SKM-1 treated with dmso at 0.1 percent for 144 hours (cell line): ENCODE measurements around the gene MYO7B.
"Not testable (repeated sequence)": the region's sequence is repeated elsewhere in the genome, so short reads cannot be mapped to it uniquely, and the experiment has no call there.

Experiments used
- DNase-seq: peaks from one replicate; lab custom pipeline; 2025; ENCODE audit not compliant: unreplicated experiment; lab: John Stamatoyannopoulos, UW

Gene MYO7B

DNA sequence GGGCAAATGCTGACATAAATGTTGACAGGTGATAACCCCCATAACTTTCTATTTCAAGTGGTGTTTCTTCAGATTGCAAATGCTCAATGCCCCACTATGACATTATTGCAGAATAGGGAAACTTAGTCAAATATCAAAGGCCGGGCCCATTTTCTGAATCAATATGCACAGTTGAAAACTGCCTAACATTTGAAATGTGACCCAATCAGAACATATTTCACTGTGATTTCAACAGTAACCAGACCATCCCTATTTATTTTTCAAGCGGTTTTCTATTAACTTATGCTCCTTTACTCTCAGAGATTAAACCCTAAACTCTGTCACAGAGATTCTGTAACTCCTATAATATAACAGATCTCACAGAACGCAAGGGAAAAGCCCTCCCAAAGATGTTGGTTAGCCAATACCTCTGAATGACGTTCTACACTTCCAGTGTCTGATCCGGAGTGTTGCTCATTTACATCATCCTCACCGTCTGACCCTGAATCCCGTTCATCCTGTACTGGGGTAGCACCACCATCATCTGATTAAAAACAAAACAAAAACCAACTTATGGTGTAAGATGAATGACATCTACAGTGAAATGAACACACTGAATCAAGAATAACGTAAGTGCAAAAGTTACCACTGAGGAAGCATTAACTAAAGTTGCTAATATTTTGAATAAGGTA, 12.1 kb upstream of the MYO7B start:
- DNase-seq, result no peak

DNA sequence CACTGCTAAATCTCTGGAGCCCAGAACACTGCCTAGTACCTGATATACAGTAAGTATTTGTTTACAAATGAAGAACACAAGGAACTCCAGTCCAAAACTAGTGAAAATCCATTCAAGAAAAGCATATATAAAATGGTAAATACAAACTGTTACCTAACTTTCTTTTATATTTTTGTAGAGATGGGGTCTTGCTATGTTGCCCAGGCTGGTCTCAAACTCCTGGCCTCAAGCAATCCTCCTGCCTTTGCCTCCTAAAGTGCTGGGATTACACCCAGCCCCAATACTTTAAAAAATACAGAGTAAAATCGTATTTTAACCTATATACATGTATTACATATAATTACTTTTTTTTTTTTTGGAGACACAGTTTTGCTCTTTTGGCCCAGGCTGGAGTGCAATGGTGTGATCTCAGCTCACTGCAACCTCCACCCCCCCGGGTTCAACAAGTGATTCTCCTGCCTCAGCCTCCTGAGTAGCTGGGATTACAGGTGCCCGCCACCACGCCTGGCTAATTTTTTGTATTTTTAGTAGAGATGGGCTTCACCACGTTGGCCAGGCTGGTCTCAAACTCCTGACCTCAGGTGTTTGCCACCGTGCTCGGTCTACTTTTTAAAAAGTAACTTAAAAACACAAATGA, 11.2 kb upstream of the MYO7B start:
- DNase-seq, result not testable (repeated sequence)

DNA sequence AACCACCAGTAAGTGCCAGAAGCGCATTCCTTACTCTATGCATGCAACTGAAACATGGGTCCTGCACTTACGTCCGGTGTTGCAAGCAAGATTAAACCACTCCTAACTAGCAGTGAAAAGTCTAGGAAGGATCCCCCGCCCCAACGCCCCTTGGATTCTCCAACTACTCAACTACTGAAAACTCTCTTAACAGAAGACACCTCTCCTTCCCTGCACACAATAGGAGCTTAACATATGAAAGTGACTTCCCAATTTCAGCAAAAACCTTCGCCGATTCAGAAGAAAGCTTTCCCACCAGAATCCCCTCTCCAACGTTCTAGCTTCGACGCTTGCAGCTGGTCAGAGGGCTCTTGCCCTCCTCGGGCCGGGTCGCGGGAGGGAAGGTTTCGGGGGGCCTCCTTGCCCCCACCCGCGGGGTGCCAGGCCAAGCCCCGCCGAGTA, 9.8 kb upstream of the MYO7B start:
- DNase-seq, result peak; percentile 40

DNA sequence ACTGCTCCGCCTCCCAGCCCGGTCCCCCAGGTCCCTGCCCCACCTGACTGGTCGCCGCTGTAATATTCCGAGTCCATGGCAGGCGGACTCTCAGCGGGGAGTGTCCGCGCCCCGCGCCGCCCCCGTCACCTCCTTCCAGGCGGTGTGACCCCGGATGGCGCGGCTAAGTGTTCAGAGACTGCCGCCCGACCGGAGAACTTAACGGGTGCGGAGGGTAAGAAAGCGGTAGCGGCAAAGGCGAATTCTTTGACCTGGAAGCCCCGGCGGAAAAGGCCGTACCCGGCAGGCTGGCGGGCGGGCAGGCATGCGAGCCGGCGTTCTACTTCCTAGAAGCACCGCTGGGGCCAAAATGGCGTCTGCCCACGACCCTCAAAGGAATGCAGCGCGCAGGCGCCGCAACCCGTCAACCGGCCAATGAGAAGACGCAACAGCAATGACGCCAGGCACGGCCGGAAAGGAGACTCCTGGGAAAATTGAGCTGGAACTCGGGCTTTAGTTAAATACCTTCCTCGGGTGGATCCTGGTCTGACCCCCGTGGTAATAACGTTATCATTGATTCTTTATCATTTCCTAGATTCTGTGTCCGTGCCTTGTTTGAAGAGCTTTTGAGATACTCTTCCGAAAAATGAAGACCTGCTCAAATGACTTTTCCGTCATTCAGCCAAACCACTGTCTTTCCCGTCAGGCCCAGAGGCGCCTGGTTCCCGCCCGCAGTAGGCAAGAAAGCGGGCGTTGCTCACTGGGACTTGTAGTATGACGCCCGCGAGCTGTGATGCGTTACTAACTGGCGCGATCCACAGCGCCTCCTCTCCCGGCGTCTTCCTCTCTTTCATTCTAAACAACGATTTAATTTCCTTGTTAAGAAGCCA, 9.1 kb upstream of the MYO7B start, which contains the start of gene IWS1:
TSS of gene IWS1 (minus strand) at position 358 of the 869 bp plus-strand sequence. CDS start at position 77, 281 bp downstream.
- peak; percentile 96 for DNase-seq

DNA sequence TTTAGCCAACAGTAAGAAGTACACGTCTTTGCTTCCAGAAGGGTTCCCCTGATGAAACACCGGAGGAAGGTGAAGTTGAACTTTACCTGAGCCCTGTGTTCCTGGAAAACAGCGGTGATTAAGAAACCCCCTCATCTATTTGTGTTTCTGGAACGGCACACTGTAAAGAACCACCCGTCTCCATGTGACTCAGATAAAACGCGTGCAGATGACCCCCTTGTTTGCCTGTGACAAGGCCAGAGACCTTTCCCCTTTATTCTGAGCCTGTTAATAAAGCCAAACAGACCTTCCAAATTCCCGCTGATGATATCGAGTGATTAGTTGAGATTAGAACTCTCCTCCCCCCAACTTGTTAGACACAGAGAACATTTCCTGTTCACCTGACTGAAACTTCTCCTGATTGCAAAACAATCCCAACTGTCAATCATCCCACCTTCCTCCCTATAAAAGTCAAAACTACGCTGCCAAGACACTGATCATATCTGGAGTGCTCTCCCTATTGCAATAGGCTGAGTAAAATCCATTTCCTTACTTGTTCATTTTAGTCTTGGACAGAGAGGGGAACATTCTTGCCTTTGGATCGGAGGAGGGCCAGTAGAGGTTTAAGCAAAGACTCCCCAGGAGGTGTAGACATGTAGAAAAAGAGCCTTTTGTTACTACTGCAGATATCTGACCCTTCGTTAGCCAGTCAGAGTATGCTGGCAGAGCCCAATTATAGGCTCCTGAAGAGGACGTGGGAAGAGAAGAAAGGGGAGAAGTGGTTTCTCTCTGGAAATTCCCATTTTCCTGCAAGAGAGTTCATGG, 8.3 kb upstream of the MYO7B start:
- peak; percentile 28 for DNase-seq

DNA sequence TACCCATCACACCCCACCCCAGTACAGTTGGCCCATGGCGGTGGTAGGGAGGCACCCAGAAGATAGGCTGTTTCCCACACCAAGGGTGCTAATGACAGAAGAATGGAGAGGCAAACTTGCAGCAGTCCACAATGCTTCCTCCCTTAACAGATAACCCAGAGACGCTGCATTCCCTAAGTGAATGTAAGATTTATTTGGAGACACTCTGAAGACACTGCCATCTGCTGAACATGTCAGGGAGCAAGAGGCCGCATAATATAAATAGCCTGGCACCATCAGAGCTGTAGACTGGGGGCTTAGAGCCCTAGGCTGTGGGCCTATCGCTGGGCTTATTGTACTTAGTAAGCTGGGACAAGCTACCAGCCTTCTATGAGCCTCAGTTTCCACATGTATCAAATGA, 7.0 kb upstream of the MYO7B start:
- no peak for DNase-seq

DNA sequence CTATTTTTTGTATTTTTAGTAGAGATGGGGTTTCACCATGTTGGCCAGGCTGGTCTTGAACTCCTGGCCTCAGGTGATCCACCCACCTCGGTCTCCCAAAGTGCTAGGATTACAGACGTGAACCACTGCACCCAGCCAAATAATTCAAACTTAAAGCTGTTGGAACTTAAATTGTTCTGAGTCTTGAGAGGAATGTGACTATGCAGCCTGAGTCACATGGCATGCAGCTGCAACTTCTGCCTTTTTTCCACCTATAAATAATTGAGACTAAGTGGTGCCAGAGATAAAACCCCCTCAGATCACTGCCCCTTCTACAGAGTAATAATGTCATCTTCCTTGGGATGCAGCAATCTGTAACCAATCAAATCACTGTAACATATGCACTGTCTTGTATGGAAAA, 6.1 kb upstream of the MYO7B start:
- DNase-seq, result not testable (repeated sequence)

DNA sequence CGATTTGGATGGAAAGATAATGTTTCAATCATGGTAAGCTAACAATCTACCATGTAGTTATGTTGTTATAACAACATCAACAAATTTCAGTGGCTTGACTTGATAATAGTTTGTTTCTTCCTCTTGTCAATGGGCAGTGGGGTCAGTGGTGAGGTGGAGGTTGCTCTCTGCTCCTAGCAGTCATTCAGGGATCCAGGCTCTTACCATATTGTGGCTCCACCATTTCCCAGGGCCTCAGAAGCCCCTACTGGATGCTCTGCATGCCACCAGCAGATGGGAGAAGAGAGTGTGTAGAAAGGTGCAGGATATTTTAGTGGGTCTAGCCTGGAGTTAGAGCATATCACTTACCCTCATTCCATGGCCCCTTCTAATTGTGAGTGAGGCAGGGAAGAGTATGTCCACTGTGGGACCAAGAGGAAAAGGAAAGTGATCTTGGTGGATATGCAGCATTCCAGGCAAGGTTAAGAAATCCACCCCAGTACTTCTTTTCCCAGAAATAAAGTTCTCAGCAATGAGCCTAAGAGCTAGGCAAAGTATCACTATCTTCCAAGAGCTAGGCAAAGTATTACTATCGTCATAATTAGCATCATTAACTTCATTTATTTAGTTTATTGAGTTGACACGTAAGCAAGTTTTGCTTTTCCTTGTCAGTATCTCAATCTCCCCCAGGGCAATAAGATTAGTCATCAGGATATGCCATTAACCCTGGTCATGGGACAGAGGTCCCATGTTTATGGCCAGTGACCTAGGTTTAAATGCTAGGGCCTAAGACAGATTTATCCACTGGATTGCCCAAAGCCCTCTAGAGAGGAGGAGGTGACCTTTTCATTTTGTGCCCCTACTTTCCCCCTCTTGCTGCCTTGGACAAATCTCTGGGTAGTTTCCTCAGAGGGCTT, 5.0 kb upstream of the MYO7B start:
- no peak for DNase-seq

DNA sequence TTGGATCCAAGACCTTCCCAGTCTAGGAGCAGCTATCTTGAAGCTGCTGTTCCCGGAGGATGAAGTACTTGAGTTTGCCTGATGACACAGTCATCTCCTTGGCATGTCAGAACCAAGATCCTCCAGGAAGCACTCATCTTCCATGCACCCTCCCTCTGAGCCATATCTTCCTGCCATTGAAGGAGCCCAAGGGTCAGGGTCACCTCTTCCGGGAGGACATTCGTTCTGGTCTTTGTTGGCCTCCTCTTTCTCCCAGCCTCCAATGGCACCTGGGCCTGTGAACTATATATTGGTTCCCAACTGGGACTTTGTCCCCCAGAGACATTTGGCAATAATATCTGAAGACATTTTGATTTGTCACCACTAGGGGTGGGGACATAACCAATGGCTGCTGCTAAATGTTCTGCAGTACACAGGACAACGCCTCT, 4.2 kb upstream of the MYO7B start:
- no peak for DNase-seq

DNA sequence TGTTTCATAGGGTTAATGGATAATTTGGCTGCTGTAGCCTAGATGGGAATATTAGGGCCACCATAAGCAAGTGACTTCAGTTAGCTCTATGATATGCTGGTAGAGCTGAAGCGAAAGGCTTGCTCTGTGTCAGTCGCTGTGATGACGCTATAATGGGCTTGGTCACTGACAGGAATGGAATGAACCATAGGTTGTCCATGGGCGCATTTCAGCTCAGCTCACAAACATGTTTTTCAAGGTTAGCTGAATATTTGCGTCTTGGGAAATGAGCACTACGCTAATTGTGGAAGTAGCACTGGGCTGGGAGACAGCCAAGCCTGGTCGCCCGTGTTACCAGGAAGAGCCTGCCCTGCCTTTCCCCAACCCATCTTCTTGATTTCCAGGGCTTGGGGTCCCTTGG, 3.2 kb upstream of the MYO7B start:
- no peak for DNase-seq

DNA sequence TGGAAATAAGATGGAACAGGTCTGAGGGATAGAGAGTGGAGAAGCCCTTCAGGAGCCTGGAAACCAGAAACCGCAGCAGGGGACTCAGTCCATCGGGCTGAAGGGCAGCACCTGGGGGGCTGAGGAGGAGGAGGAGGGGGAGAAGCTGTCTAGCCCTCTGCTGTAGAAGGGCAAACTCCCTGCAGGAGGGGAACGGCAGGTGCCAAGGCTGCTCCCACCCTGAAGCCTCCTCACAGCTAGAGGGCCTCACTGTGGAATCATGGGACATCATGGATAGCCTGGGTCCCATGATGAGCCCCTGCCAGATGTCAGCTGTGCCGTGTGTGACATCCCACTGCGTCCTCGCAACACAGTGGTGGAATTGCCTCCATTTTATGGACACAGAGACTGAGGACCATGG, 435 bp downstream of the MYO7B start:
- DNase-seq, result no peak

DNA sequence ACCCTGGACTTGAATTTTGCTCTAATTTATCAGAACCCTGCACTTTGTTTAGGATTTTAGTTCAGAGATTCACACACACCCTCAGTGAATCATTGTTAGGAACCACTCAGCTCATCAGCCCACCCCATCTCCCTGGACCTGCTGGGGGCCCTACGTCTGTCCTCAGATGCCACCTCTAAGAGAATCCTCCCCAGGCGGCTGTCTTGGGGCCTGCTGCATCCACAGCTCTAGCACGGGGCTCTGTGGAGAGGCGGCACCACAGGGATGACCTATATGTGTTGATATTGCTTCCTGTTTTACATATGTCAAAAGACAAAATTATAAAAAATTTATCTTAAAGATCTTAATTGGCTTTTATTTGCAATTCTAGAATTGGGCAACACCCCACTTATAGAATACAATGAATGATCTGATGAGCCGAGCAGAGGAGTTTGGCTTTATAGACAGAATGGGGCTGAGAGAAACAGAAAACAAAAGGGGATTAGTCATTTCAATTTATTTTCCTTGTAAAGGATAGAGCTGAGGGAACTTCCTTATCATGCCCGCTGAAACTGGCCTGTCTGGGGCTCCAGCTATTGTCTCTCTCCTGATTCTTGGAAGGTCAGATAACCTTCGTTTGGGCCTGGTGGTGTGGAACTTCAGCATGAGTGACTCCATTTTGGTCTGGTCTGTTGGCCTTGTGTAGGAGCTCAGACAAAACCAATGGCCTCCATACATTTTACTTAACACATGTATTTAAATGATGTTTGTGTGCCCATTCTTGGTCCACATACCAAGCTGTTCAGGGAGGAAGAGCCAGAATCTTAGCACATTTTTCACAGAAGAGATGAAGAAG, 1.4 kb downstream of the MYO7B start:
- DNase-seq, result no peak

DNA sequence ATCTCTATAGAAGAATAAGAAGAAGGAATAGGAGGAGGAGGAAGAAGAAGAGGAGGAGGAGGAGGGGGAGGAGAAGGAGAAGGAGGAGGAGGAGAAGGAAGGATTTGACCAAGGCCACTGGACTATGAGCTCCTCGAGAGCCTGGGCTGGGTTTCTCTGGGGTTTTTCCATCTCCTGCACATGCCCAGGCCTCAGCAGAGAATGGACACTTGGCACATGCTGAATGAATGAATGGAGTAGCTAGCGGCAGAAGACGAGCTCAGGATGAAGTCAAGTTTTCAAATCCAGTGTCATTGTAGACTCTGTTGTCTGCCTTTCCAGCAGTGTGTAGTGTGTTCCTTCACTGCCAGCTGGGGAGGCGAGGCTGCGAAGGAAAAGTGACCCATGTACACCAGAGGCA, 2.2 kb downstream of the MYO7B start:
- no peak for DNase-seq

DNA sequence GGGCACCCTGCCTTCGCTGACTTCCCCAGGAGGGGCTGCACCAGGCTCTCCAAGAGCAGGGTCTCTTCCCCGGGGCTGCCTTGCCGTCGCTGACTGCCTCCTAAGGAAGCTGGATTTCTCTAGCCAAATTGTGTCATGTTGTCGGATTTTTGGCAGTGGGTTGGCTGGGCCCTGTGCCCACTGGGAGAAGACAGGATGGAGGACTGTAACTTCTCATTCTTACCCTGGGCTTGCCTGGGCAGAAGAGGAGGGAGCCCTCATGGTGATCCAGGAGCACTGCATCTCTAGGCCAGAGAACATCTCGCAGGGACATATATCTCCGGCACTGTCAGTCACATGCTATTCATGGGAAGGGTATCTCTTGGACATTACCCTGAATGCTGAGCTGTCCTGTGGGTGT, 6.3 kb downstream of the MYO7B start:
- DNase-seq, result no peak

DNA sequence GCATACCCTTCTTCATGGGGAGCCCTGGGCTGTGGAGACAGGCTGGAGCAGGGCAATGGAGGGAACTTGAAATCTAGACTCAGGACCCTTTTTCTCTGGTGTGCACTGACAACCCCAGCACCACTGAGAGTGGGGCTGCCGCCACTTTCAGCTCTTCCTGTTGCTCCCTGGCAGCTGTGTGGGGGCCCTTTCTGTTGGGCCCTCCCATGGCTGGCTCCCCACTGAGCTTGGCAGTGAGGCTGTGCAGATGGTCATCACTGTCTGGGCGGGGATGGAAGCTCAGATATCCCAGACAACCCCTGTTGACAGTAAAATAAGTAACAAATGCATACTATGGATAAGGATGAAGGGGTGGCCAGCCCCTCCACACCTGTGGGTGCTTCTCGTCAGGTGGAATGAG, 6.7 kb downstream of the MYO7B start:
- DNase-seq, result no peak

DNA sequence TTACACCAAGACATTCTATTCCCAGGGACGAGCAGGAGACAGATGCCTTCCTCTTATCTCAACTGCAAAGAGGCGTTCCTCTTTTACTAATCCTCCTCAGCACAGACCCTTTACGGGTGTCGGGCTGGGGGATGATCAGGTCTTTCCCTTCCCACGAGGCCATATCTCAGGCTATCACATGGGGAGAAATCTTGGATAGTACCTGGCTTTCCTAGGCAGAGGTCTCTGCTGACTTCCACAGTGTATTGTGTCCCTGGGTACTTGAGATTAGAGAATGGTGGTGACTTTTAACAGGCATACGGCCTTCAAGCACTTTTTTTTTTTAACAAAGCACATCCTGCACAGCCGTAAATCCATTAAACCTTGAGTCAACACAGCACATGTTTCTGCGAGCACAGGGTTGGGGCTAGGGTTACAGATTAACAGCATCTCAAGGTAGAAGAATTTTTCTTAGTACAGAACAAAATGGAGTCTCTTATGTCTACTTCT, 7.6 kb downstream of the MYO7B start:
- DNase-seq, result not testable (repeated sequence)

DNA sequence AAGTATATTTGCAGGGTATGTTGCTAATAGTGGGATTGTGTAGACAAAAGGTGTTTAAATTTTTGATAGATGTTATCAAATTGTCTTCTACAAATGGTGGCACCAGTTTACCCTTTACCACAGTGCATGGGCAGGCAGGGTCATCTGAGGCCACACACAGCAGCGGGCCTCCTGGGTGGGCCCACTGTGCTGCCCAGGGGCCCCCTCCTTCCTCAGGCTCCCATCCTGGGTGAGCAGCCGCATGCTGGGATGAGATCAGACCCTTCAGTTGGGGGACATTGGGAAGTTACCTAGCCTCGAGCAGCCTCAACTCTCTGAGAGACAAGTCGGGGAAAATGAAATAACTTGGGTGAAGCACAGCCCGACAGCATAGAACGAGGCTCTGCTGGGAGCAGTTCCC, 9.7 kb downstream of the MYO7B start:
- no peak for DNase-seq

DNA sequence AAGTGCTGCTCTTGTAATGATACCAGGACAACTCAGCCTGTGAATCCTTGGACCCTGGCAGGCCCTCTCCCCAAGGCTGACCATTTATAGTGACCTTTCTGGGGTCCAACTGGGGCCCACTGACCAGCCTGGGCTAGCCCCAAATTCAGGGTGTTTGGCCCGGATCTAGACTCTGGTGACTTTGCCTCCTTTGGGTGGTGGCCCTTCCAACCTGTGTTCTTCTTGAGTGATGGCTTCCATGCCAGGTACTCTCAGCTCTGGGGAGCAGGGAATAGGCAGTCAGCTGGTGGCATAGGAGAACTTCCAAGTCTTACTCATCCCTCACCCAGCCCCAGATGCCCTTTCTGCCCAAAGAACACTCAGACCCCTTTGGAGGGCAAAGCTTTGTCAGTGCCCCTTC, 10.3 kb downstream of the MYO7B start:
- no peak for DNase-seq

DNA sequence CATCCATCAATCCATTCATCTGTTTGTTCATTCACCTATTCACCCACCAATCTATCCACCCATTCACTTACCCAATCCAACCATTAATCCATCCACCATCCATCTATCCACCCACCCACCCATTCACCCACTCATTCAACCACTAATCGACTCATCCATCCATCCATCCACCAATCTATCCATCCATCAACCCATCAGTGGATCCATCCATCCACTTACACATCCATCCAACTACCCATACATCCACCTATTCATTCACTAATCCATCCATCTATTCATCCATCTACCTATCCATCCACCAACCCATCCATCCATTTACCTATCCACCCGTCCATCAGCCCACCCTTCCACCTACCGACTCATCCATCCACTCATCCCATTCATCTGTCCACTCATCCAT, 11.3 kb downstream of the MYO7B start:
- DNase-seq, result no peak
